ENCODE results near the gene XRCC5. TPM values are rescaled to one million over a fixed set of nuclear protein-coding genes. Genes with fewer than 3 reads are reported as not detected.

Gene XRCC5
- total and polyA plus RNA-seq, 10 of the 15 experiments (the other 5 are each of a cell fraction or from before 2014, with no cell fraction given), result 259 to 815 (median 530) TPM

- ChIA-PET POLR2A (interaction anchor here (1.0 to 2.2 kb wide), 7 partner anchors 29 to 299 kb away, joined by 3 to 8 read pairs (median 4); partner anchors contain the start of gene SMARCAL1), SMC1A (ENCODE audit: uncharacterized antibody, unreplicated experiment) (interaction anchor here (0.7 to 7.6 kb wide), 18 partner anchors 10 to 163 kb away, joined by 3 to 59 read pairs (median 5); no protein-coding TSS in a partner anchor), RAD21 (ENCODE audit: unreplicated experiment) (interaction anchor here (0.7 to 6.6 kb wide), 14 partner anchors 28 to 163 kb away, joined by 3 to 42 read pairs (median 4); partner anchors contain the start of genes PECR and TMEM169), CTCF (interaction anchor here (0.6 to 8.6 kb wide), 32 partner anchors 10 to 384 kb away, joined by 3 to 105 read pairs (median 7); partner anchors contain the start of genes PECR and TMEM169)
- Histone ChIP-seq H3K4me3 (peak overlapping the region; percentile 94), H3K4me1 (ENCODE audit: control insufficient read depth, insufficient read depth, low read length) (peaks cover 29% of the 10 kb centered on the region), H3K79me2 (ENCODE audit: control insufficient read depth, insufficient read depth, low read length) (peaks cover 87% of the 10 kb centered on the region), H3K9me3 (replicated peaks; ENCODE audit: control insufficient read depth, insufficient read depth, low read length) (no peaks in the 10 kb centered on the region), H4K20me1 (ENCODE audit: control insufficient read depth, insufficient read depth) (no peaks in the 10 kb centered on the region), H3K36me3 (ENCODE audit: control insufficient read depth in 2 of 2, insufficient read depth in 2 of 2, low read length in 1 of 2) (peaks cover 2 to 22% of the 10 kb centered on the region in 2 experiments), H3K27me3 (replicated peaks in 1 of 2; ENCODE audit: control insufficient read depth in 2 of 2, insufficient read depth in 2 of 2, low read length in 1 of 2) (no peaks in the 10 kb centered on the region), H3K27ac (ENCODE audit: control insufficient read depth, insufficient read depth) (peak overlapping the region; percentile 99), H3K9ac (ENCODE audit: control insufficient read depth, insufficient read depth, low read length) (peak overlapping the region; percentile 51), H2AFZ (ENCODE audit: control insufficient read depth, low read depth, low read length) (no peak overlapping the region), H3K4me2 (ENCODE audit: control insufficient read depth, insufficient read depth) (peak overlapping the region; percentile 93)
- in situ Hi-C loops (cut with MboI), result no loop called here
- peak; percentile 82 for FAIRE-seq
- intact Hi-C loops (cut with micrococcal nuclease; ENCODE audit: unreplicated experiment), result loop anchor here (1.0 to 10.0 kb wide), 7 partner anchors 56 to 551 kb away; partner anchors contain the start of gene SMARCAL1
- DNase-seq (ENCODE audit: low read depth, low spot score), result peak; percentile 73
- WGBS (ENCODE audit: insufficient coverage, insufficient replicate concordance, low lambda C conversion rate, missing lambda C conversion rate), result 3% methylated on average over 3 of the region's 3 CpGs
- no TSS peak for BruUV-seq (replicated peaks)
- peak; percentile 77 for ATAC-seq
- no peak for TF ChIP-seq CEBPB (IDR thresholded peaks at IDR 0.05; ENCODE audit: borderline replicate concordance in 1 of 2, low read depth in 2 of 2, low read length in 2 of 2)
- no peak for TF ChIP-seq ASH2L (IDR thresholded peaks at IDR 0.05; ENCODE audit: borderline replicate concordance, low read depth)
- TF ChIP-seq, protein P1, sequence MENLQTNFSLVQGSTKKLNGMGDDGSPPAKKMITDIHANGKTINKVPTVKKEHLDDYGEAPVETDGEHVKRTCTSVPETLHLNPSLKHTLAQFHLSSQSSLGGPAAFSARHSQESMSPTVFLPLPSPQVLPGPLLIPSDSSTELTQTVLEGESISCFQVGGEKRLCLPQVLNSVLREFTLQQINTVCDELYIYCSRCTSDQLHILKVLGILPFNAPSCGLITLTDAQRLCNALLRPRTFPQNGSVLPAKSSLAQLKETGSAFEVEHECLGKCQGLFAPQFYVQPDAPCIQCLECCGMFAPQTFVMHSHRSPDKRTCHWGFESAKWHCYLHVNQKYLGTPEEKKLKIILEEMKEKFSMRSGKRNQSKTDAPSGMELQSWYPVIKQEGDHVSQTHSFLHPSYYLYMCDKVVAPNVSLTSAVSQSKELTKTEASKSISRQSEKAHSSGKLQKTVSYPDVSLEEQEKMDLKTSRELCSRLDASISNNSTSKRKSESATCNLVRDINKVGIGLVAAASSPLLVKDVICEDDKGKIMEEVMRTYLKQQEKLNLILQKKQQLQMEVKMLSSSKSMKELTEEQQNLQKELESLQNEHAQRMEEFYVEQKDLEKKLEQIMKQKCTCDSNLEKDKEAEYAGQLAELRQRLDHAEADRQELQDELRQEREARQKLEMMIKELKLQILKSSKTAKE (IDR thresholded peaks at IDR 0.05; ENCODE audit: low read depth, poor library complexity, severe bottlenecking), result peak; percentile 53
- TF ChIP-seq ZBTB4 (CRISPR knock-in tag; IDR thresholded peaks at IDR 0.05), result no peak
- TF ChIP-seq HDGF (IDR thresholded peaks at IDR 0.05), result no peak
- TF ChIP-seq, protein P2, sequence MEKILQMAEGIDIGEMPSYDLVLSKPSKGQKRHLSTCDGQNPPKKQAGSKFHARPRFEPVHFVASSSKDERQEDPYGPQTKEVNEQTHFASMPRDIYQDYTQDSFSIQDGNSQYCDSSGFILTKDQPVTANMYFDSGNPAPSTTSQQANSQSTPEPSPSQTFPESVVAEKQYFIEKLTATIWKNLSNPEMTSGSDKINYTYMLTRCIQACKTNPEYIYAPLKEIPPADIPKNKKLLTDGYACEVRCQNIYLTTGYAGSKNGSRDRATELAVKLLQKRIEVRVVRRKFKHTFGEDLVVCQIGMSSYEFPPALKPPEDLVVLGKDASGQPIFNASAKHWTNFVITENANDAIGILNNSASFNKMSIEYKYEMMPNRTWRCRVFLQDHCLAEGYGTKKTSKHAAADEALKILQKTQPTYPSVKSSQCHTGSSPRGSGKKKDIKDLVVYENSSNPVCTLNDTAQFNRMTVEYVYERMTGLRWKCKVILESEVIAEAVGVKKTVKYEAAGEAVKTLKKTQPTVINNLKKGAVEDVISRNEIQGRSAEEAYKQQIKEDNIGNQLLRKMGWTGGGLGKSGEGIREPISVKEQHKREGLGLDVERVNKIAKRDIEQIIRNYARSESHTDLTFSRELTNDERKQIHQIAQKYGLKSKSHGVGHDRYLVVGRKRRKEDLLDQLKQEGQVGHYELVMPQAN (conservative IDR thresholded peaks at IDR 0.05), result no peak; the same call in 1 of the 2 replicates
- no peak for TF ChIP-seq ZNF384 (IDR thresholded peaks at IDR 0.05; ENCODE audit: borderline replicate concordance, low read depth, low read length)
- TF ChIP-seq TBL1XR1 (IDR thresholded peaks at IDR 0.05; ENCODE audit: low read depth, low read length), result peak; percentile 91; the same call in 1 of the 2 replicates
- TF ChIP-seq BCL11A (IDR thresholded peaks at IDR 0.05; ENCODE audit: low read depth, low read length), result peak; percentile 47; the same call in 1 of the 2 replicates
- TF ChIP-seq YY1 (IDR thresholded peaks at IDR 0.05; ENCODE audit: low read depth, low read length), result peak; percentile 93
- peak; percentile 93 for TF ChIP-seq FOXM1 (IDR thresholded peaks at IDR 0.05; ENCODE audit: low read depth, low read length)
- peak; percentile 90 for TF ChIP-seq ATF2 (IDR thresholded peaks at IDR 0.05; ENCODE audit: low read length)
- TF ChIP-seq EP300 (IDR thresholded peaks at IDR 0.05; ENCODE audit: borderline replicate concordance in 1 of 2, control insufficient read depth in 1 of 2, low read depth in 2 of 2, low read length in 2 of 2), result peak; percentile 59 to 86; a peak in 3 of 4 replicates
- 0 out of 2 replicates have a peak, but pooled peaks have one; percentile 41 for TF ChIP-seq GABPA (IDR thresholded peaks at IDR 0.05; ENCODE audit: low read depth)
These were observed 4.4 kb downstream of the XRCC5 start for GRCh38 chr2:216113572-216113971.

All from GM12878 (cell line).